Measurements from ENCODE around the gene CCL18.
"Not testable (repeated sequence)": the region's sequence is repeated elsewhere in the genome, so short reads cannot be mapped to it uniquely, and the experiment has no call there.

CCL18 gene

GRCh38 chr17:36104701-36105181 is 40.7 kb downstream of the CCL18 start:
- no peak for DNase-seq

GRCh38 chr17:36105781-36106492 is 41.9 kb downstream of the CCL18 start:
- DNase-seq, result no peak

GRCh38 chr17:36106493-36106835 is 42.4 kb downstream of the CCL18 start:
- DNase-seq, result no peak

GRCh38 chr17:36107660-36108059 is 43.6 kb downstream of the CCL18 start:
- DNase-seq, result no peak

GRCh38 chr17:36108265-36108664 is 44.2 kb downstream of the CCL18 start:
- peak; percentile 63 for DNase-seq

- DNase-seq, result no peak
Observed at GRCh38 chr17:36111068-36111490, 47.0 kb downstream of the CCL18 start.

- no peak for DNase-seq
Observed at GRCh38 chr17:36112572-36112971, 48.5 kb downstream of the CCL18 start.

GRCh38 chr17:36113131-36113530 is 49.1 kb downstream of the CCL18 start:
- not testable (repeated sequence) for DNase-seq

- DNase-seq, result not testable (repeated sequence)
Observed at GRCh38 chr17:36114971-36115648, 51.0 kb downstream of the CCL18 start.

- not testable (repeated sequence) for DNase-seq
Observed at GRCh38 chr17:36115649-36115977, 51.5 kb downstream of the CCL18 start.

- no peak for DNase-seq
Observed at GRCh38 chr17:36117505-36118382, 53.7 kb downstream of the CCL18 start.

- no peak for DNase-seq
Observed at GRCh38 chr17:36118477-36119353, 54.6 kb downstream of the CCL18 start.

- no peak for DNase-seq
Observed at GRCh38 chr17:36120221-36120620, 56.1 kb downstream of the CCL18 start.

- not testable (repeated sequence) for DNase-seq
Observed at GRCh38 chr17:36121099-36121498, 57.0 kb downstream of the CCL18 start.
